Colonic mucosa (tissue), 4 donors: ENCODE measurements around the gene RANGAP1. TPM values are rescaled to one million over a fixed set of nuclear protein-coding genes. Genes with fewer than 3 reads are reported as not detected.
"Not testable (repeated sequence)": the region's sequence is repeated elsewhere in the genome, so short reads cannot be mapped to it uniquely, and the experiment has no call there.

Experiments
- DNase-seq: peaks from one replicate; pipeline ENCODE4 v3.0.0-alpha.2; 2020
- H3K27ac ChIP-seq: fragments of 200-600 bp; one replicate; pipeline ENCODE4 v1.8.0; 2021
- H3K27me3 ChIP-seq: fragments of 200-600 bp; one replicate; pipeline ENCODE4 v1.8.0; 2021
- H3K36me3 ChIP-seq: fragments of 200-600 bp; one replicate; pipeline ENCODE4 v1.8.0; 2021
- H3K4me1 ChIP-seq: fragments of 200-600 bp; one replicate; pipeline ENCODE4 v1.8.0; 2021; ENCODE audit warnings: mild to moderate bottlenecking
- H3K4me3 ChIP-seq: fragments of 200-600 bp; one replicate; pipeline ENCODE4 v1.8.0; 2021
- H3K9ac ChIP-seq, 2 donors: one replicate each; pipeline ENCODE4 v1.7.0; 2013; ENCODE audit warnings: control low read depth in 2 of 2, low read depth in 2 of 2, low read length in 2 of 2
- H3K9me3 ChIP-seq: fragments of 200-600 bp; one replicate; pipeline ENCODE4 v1.8.0; 2021
- CTCF ChIP-seq: fragments of 200-600 bp; IDR thresholded peaks from one replicate; pipeline ENCODE4 v1.8.0; 2022; ENCODE audit warnings: antibody characterized with exemption, mild to moderate bottlenecking
- intact Hi-C: fragments of 100-400 bp; cut with DNase I; formaldehyde crosslinking; loops from one replicate; pipeline ENCODE4 v1.14.1; 2022
- total RNA-seq, 2 donors: library from RNA; stranded (reverse); fragmentation: NEBNext Ultra II Directional in 1 of 2; extraction: Animal tissue kit (Norgen Biotek cat#: 25700) in 1 of 2; gene quantifications; one replicate each; pipeline ENCODE4 v1.2.1, GENCODE V29; 2021
- donor health status: healthy.
- donor health status: DM: no; HTN: no; CAD: no.
- donor health status: DM: no; HTN: no; CAD: no.

The RANGAP1 gene
- total RNA-seq, 2 donors from 2014 or later = 35.5 to 124 TPM

GRCh38 chr22:41296826-41297667 is 11.1 kb upstream of the RANGAP1 start:
- intact Hi-C loops = no loop called here
- Histone ChIP-seq H3K9me3 (no peaks in the 10 kb centered on the region), H3K4me3 (no peak overlapping the region), H3K4me1 (no peaks in the 10 kb centered on the region), H3K36me3 (no peaks in the 10 kb centered on the region), H3K27ac (no peak overlapping the region), H3K9ac (no peak overlapping the region), H3K27me3 (no peaks in the 10 kb centered on the region)
- TF ChIP-seq CTCF = no peak
- DNase-seq = no peak

GRCh38 chr22:41294816-41295215 is 8.8 kb upstream of the RANGAP1 start:
- H3K4me1 ChIP-seq, H3K27me3 ChIP-seq, H3K9ac ChIP-seq, intact Hi-C loops, DNase-seq, H3K9me3 ChIP-seq, H3K36me3 ChIP-seq, H3K4me3 ChIP-seq, H3K27ac ChIP-seq: not testable (repeated sequence)

GRCh38 chr22:41290262-41291221 is 4.6 kb upstream of the RANGAP1 start:
- Histone ChIP-seq H3K36me3 (no peaks in the 10 kb centered on the region), H3K27ac (no peak overlapping the region), H3K27me3 (no peaks in the 10 kb centered on the region), H3K4me1 (no peaks in the 10 kb centered on the region), H3K4me3 (no peak overlapping the region), H3K9ac (no peak overlapping the region), H3K9me3 (no peaks in the 10 kb centered on the region)
- intact Hi-C loops = no loop called here
- TF ChIP-seq CTCF = no peak
- DNase-seq = no peak

GRCh38 chr22:41289671-41290070 is 3.7 kb upstream of the RANGAP1 start:
- H3K9me3 ChIP-seq = no peaks in the 10 kb centered on the region
- DNase-seq = no peak
- H3K9ac ChIP-seq = no peak overlapping the region
- H3K27ac ChIP-seq = no peak overlapping the region
- no peaks in the 10 kb centered on the region for H3K36me3 ChIP-seq
- no peak for TF ChIP-seq CTCF
- intact Hi-C loops = loop anchor here (5.0 kb wide), 1 partner anchor 158 kb away; the partner anchor contains the start of gene TOB2
- no peaks in the 10 kb centered on the region for H3K4me1 ChIP-seq
- no peaks in the 10 kb centered on the region for H3K27me3 ChIP-seq
- no peak overlapping the region for H3K4me3 ChIP-seq

GRCh38 chr22:41288245-41288946 is 2.4 kb upstream of the RANGAP1 start:
- Histone ChIP-seq H3K4me1 (peaks cover 4% of the 10 kb centered on the region), H3K9me3 (no peaks in the 10 kb centered on the region), H3K4me3 (no peak overlapping the region), H3K36me3 (no peaks in the 10 kb centered on the region), H3K9ac (peak overlapping the region; percentile 3 to 69), H3K27me3 (no peaks in the 10 kb centered on the region), H3K27ac (peak overlapping the region; percentile 88)
- intact Hi-C loops = loop anchor here (5.0 kb wide), 1 partner anchor 159 kb away; the partner anchor contains the start of gene TOB2
- TF ChIP-seq CTCF = no peak
- DNase-seq = peak; percentile 76
